IMR-90 (cell line): ENCODE results near the gene MIR17HG. TPM values are rescaled to one million over a fixed set of nuclear protein-coding genes. Genes with fewer than 3 reads are reported as not detected.

ENCODE experiments used
- ATAC-seq: fragments of 200-7000 bp; cut with Tn5 transposase; 2 replicates; pipeline ENCODE4 v1.9.1; 2020; ENCODE audit warnings: low read depth, mild to moderate bottlenecking, moderate library complexity
- BruUV-seq: library from RNA; stranded (reverse); fragments of 400-500 nt; replicated peaks from 2 replicates; lab custom pipeline; 2021; lab: Mats Ljungman, UMichigan
- CTCF ChIA-PET: fragments of 300-600 bp; formaldehyde crosslinking; extraction: SDS; loops from one replicate; lab custom pipeline; 2021; ENCODE audit warnings: antibody characterized with exemption; lab: Yijun Ruan, JAX
- POLR2A ChIA-PET: fragments of 300-600 bp; sonication (Branson Sonifier 250); formaldehyde crosslinking; loops from one replicate; lab custom pipeline; 2022; ENCODE audit warnings: antibody characterized with exemption; ENCODE audit not compliant: unreplicated experiment; lab: Charles Lee
- DNase-seq: peaks from one replicate; pipeline ENCODE4 v3.0.0; 2013
- H2AFZ ChIP-seq: replicated peaks from 2 replicates; pipeline ENCODE3; 2013; ENCODE audit warnings: low read length, mild to moderate bottlenecking; ENCODE audit not compliant: poor library complexity
- H2AK5ac ChIP-seq: 2 replicates; pipeline ENCODE4 v1.6.1; 2013; ENCODE audit warnings: low read depth, low read length, inconsistent platforms
- H2AK9ac ChIP-seq: replicated peaks from 2 replicates; pipeline ENCODE3; 2013; ENCODE audit warnings: mild to moderate bottlenecking, low read depth, low read length, moderate library complexity; ENCODE audit not compliant: poor library complexity
- H2BK120ac ChIP-seq: 2 replicates; pipeline ENCODE4 v1.6.1; 2013; ENCODE audit warnings: low read depth, low read length, inconsistent platforms
- H2BK15ac ChIP-seq: 3 replicates; pipeline ENCODE4 v1.6.1; 2013; ENCODE audit warnings: low read depth, low read length, inconsistent platforms
- H2BK20ac ChIP-seq: 2 replicates; pipeline ENCODE4 v1.6.1; 2013; ENCODE audit warnings: low read depth, mild to moderate bottlenecking, inconsistent platforms, low read length, moderate library complexity
- H2BK5ac ChIP-seq: 2 replicates; pipeline ENCODE4 v1.6.1; 2013; ENCODE audit warnings: mild to moderate bottlenecking, low read depth, low read length, inconsistent platforms; ENCODE audit not compliant: poor library complexity, severe bottlenecking
- H3K14ac ChIP-seq: replicated peaks from 2 replicates; pipeline ENCODE4 v1.6.1; 2013; ENCODE audit warnings: low read depth, low read length, inconsistent platforms
- H3K18ac ChIP-seq: 2 replicates; pipeline ENCODE4 v1.6.1; 2013; ENCODE audit warnings: low read depth, low read length, control low read depth
- H3K23ac ChIP-seq: 2 replicates; pipeline ENCODE4 v1.6.1; 2013; ENCODE audit warnings: low read depth, low read length, inconsistent platforms
- H3K27ac ChIP-seq: 2 replicates; pipeline ENCODE4 v1.5.1; 2013; ENCODE audit warnings: mild to moderate bottlenecking, control low read depth, low read length; ENCODE audit not compliant: insufficient read depth
- H3K27me3 ChIP-seq: 2 replicates; pipeline ENCODE4 v1.6.1; 2013; ENCODE audit warnings: low read length; ENCODE audit not compliant: control insufficient read depth, insufficient read depth
- H3K36me3 ChIP-seq: 2 replicates; pipeline ENCODE4 v1.6.1; 2013; ENCODE audit warnings: low read length, mixed read lengths; ENCODE audit not compliant: control insufficient read depth, insufficient read depth
- H3K4ac ChIP-seq: 2 replicates; pipeline ENCODE4 v1.6.1; 2013; ENCODE audit warnings: low read depth, low read length, inconsistent platforms
- H3K4me1 ChIP-seq: 2 replicates; pipeline ENCODE4 v1.6.1; 2013; ENCODE audit warnings: low read length, mixed read lengths; ENCODE audit not compliant: control insufficient read depth, insufficient read depth
- H3K4me2 ChIP-seq: 2 replicates; pipeline ENCODE4 v1.6.1; 2013; ENCODE audit warnings: low read depth, mild to moderate bottlenecking, control low read depth, low read length, moderate library complexity
- H3K4me3 ChIP-seq: 2 replicates; pipeline ENCODE4 v1.5.1; 2013; ENCODE audit warnings: low read depth, mild to moderate bottlenecking, control low read depth, low read length, moderate library complexity; ENCODE audit not compliant: insufficient read depth
- H3K56ac ChIP-seq: 2 replicates; pipeline ENCODE4 v1.6.1; 2013; ENCODE audit warnings: low read length, inconsistent platforms; ENCODE audit not compliant: insufficient read depth; ENCODE audit errors: extremely low read depth
- H3K79me1 ChIP-seq, 2 experiments: 2 replicates each; pipeline ENCODE4 v1.6.1; 2013; ENCODE audit warnings: low read length in 2 of 2, inconsistent platforms in 1 of 2, low read depth in 1 of 2
- H3K9ac ChIP-seq: 2 replicates; pipeline ENCODE4 v1.6.1; 2013; ENCODE audit warnings: low read depth, low read length, control low read depth
- H3K9me1 ChIP-seq: 2 replicates; pipeline ENCODE4 v1.6.1; 2013; ENCODE audit warnings: low read length, inconsistent platforms; ENCODE audit not compliant: insufficient read depth
- H3K9me3 ChIP-seq: 2 replicates; pipeline ENCODE4 v1.6.1; 2013; ENCODE audit warnings: low read length; ENCODE audit not compliant: control insufficient read depth, insufficient read depth
- H4K20me1 ChIP-seq: 2 replicates; pipeline ENCODE4 v1.6.1; 2013; ENCODE audit warnings: low read length, inconsistent platforms; ENCODE audit not compliant: insufficient read depth
- H4K5ac ChIP-seq: 2 replicates; pipeline ENCODE4 v1.6.1; 2013; ENCODE audit warnings: mild to moderate bottlenecking, low read depth, low read length, control low read depth
- H4K8ac ChIP-seq, 2 experiments: 2 replicates each; pipeline ENCODE4 v1.6.1; 2013; ENCODE audit warnings: low read depth in 2 of 2, low read length in 2 of 2, control low read depth in 1 of 2, inconsistent platforms in 1 of 2
- H4K91ac ChIP-seq: 2 replicates; pipeline ENCODE4 v1.6.1; 2013; ENCODE audit warnings: low read depth, low read length, inconsistent platforms; ENCODE audit not compliant: insufficient read depth
- CEBPB ChIP-seq: IDR thresholded peaks from 2 replicates; pipeline ENCODE4 v1.6.1; 2012; ENCODE audit warnings: low read depth, low read length, improper control_type of control experiment
- ELK1 ChIP-seq: fragments of 150-350 bp; IDR thresholded peaks from 2 replicates; pipeline ENCODE4 v1.6.1; 2016; ENCODE audit warnings: low read depth, mild to moderate bottlenecking, low read length, moderate library complexity, borderline replicate concordance
- MAZ ChIP-seq: IDR thresholded peaks from 2 replicates; pipeline ENCODE4 v1.6.1; 2012; ENCODE audit warnings: low read depth, mild to moderate bottlenecking, low read length, improper control_type of control experiment, moderate library complexity, borderline replicate concordance
- MXI1 ChIP-seq: IDR thresholded peaks from 2 replicates; pipeline ENCODE4 v1.6.1; 2012; ENCODE audit warnings: low read depth, mild to moderate bottlenecking, low read length, moderate library complexity, borderline replicate concordance
- POLR2A ChIP-seq: IDR thresholded peaks from 2 replicates; pipeline ENCODE4 v1.6.1; 2012; ENCODE audit warnings: mild to moderate bottlenecking, low read depth, low read length
- RAD21 ChIP-seq: IDR thresholded peaks from 2 replicates; pipeline ENCODE4 v1.6.1; 2012; ENCODE audit warnings: low read length, improper control_type of control experiment
- RFX5 ChIP-seq: IDR thresholded peaks from 2 replicates; pipeline ENCODE4 v1.8.0; 2012; ENCODE audit warnings: low read depth, mild to moderate bottlenecking, low read length, moderate library complexity
- WGBS, 2 experiments: methylation state at CpG; one replicate each; pipeline versions ENCODE4 v1.1.5 to v1.1.7; 2013; ENCODE audit warnings: missing lambda C conversion rate in 2 of 2; ENCODE audit not compliant: insufficient read length in 1 of 2; ENCODE audit errors: extremely low coverage in 2 of 2; 5-methylcytosine and 5-hydroxymethylcytosine counted together
- dilution Hi-C: fragments of 300-500 bp; cut with HindIII; formaldehyde crosslinking; loops from one replicate; pipeline ENCODE4 v1.14.3; 2018; ENCODE audit warnings: low sequenced_read_pairs; ENCODE audit not compliant: unreplicated experiment
- in situ Hi-C: fragments of 300-500 bp; cut with MboI; formaldehyde crosslinking; loops from 3 replicates; pipeline ENCODE4 v1.14.3; 2019; ENCODE audit warnings: low sequenced_read_pairs, inconsistent platforms, mixed read lengths
- intact Hi-C: fragments of 100-400 bp; cut with micrococcal nuclease; formaldehyde crosslinking; loops from 2 replicates; pipeline ENCODE4 v1.10.0; 2022
- polyA plus RNA-seq, 3 experiments: library from polyadenylated mRNA; depleted of rRNA; stranded (reverse); fragments of >200 nt; gene quantifications; 2 replicates each; pipeline ENCODE4 v1.2.3, GENCODE V29; 2012; ENCODE audit warnings: low replicate concordance in 1 of 3
- total RNA-seq: library from RNA; depleted of rRNA; stranded (reverse); fragments of >200 nt; gene quantifications from 2 replicates; pipeline ENCODE4 v1.2.3, GENCODE V29; 2012

MIR17HG gene
- total and polyA plus RNA-seq, 2 of the 4 experiments (the other 2 are of a cell fraction), result 0.77 to 3.0 TPM

- Histone ChIP-seq H3K27me3 (no peaks in the 10 kb centered on the region), H3K4ac (no peak overlapping the region), H2BK120ac (no peak overlapping the region), H3K4me2 (no peak overlapping the region), H2BK20ac (no peak overlapping the region), H3K14ac (no peak overlapping the region), H3K9me1 (peaks cover 2% of the 10 kb centered on the region; the same call in 1 of the 2 replicates), H3K79me1 (no peaks in the 10 kb centered on the region), H3K27ac (no peak overlapping the region), H2AK5ac (no peak overlapping the region), H3K36me3 (no peaks in the 10 kb centered on the region), H3K9me3 (no peaks in the 10 kb centered on the region), H4K5ac (no peak overlapping the region), H3K9ac (no peak overlapping the region), H4K8ac (no peak overlapping the region), H2BK15ac (no peak overlapping the region), H4K91ac (no peak overlapping the region), H3K4me1 (no peaks in the 10 kb centered on the region), H2AK9ac (no peak overlapping the region), H3K56ac (no peak overlapping the region), H2AFZ (no peak overlapping the region), H3K4me3 (no peak overlapping the region), H4K20me1 (no peaks in the 10 kb centered on the region), H3K18ac (no peak overlapping the region), H2BK5ac (no peak overlapping the region), H3K23ac (no peak overlapping the region)
- no peak for ATAC-seq
- no peak for DNase-seq
- intact Hi-C loops, result no loop called here
- in situ Hi-C loops, result no loop called here
- BruUV-seq, result no TSS peak
- dilution Hi-C loops, result no loop called here
- no peak for TF ChIP-seq POLR2A
- TF ChIP-seq RAD21, result no peak
- TF ChIP-seq RFX5, result no peak
- TF ChIP-seq MAZ, result no peak
- no peak for TF ChIP-seq CEBPB
- no peak for TF ChIP-seq MXI1
- no peak for TF ChIP-seq ELK1
- POLR2A ChIA-PET, result no interaction called here
- no CpG with 5 or more reads among the region's 2 CpGs for WGBS, 2 experiments
- CTCF ChIA-PET, result interaction anchor here (0.6 kb wide), 1 partner anchor 11 kb away, joined by 4 read pairs; no protein-coding TSS in a partner anchor
Observed at GRCh38 chr13:91370501-91370900, 23.0 kb downstream of the MIR17HG start.
